Left ventricle myocardium inferior (tissue), 1 donor: ENCODE data around the gene UBL4A. TPM values are rescaled to one million over a fixed set of nuclear protein-coding genes. Genes with fewer than 3 reads are reported as not detected.

Source experiments
- DNase-seq: peaks from one replicate; pipeline ENCODE4 v3.0.0-alpha.2; 2020
- H3K27ac ChIP-seq: fragments of 200-600 bp; replicated peaks from 2 replicates; pipeline ENCODE4 v1.8.0; 2021
- H3K27me3 ChIP-seq: fragments of 200-600 bp; 2 replicates; pipeline ENCODE4 v1.8.0; 2021; ENCODE audit warnings: low read depth
- H3K36me3 ChIP-seq: fragments of 200-600 bp; 2 replicates; pipeline ENCODE4 v1.8.0; 2021
- H3K4me1 ChIP-seq: fragments of 200-600 bp; 2 replicates; pipeline ENCODE4 v1.8.0; 2021
- H3K4me3 ChIP-seq: fragments of 200-600 bp; 2 replicates; pipeline ENCODE4 v1.8.0; 2021; ENCODE audit warnings: mild to moderate bottlenecking, moderate library complexity
- H3K9me3 ChIP-seq: fragments of 200-600 bp; replicated peaks from 2 replicates; pipeline ENCODE4 v1.8.0; 2021
- CTCF ChIP-seq: fragments of 200-600 bp; IDR thresholded peaks from 2 replicates; pipeline ENCODE4 v1.8.0; 2021; ENCODE audit warnings: antibody characterized with exemption, mild to moderate bottlenecking, borderline replicate concordance
- intact Hi-C: fragments of 100-400 bp; cut with micrococcal nuclease; formaldehyde crosslinking; loops from one replicate; pipeline ENCODE4 v1.11.0; 2022
- long read RNA-seq: library from polyadenylated mRNA; unstranded; transcript quantifications from one replicate; pipeline ENCODE4 v2.0.0, GENCODE V29; 2021
- total RNA-seq: library from RNA; stranded (reverse); fragmentation: NEBNext Ultra II Directional; extraction: Animal tissue kit (Norgen Biotek cat#: 25700); gene quantifications from one replicate; pipeline ENCODE4 v1.2.1, GENCODE V29; 2021
- donor health status: DM: no; HTN: yes; CAD: no; lungs with severe emphysema.

Gene UBL4A
- 60.2 TPM for total RNA-seq
- long read RNA-seq, transcript UBL4A-205 (2 exons, 629 nt): minor isoform, 9 of 275 reads
- long read RNA-seq, transcript UBL4A-202 (4 exons, 2,382 nt): major isoform, 227 of 275 reads
- long read RNA-seq, partial matches to known transcripts: 1 of 275 reads
- long read RNA-seq, other reads (novel, unspliced or antisense): 37 of 275 reads

GRCh38 chrX:154486396-154487207, at the start of gene UBL4A:
TSS of gene UBL4A (minus strand) at chrX:154486615. CDS start at chrX:154486584, 31 bp downstream.
- Histone ChIP-seq H3K9me3 (no peaks in the 10 kb centered on the region), H3K27ac (peak within 1 kb of the TSS; percentile 96), H3K4me3 (peak within 1 kb of the TSS; percentile 78), H3K4me1 (peaks cover 54% of the 10 kb centered on the region), H3K27me3 (no peaks in the 10 kb centered on the region), H3K36me3 (peaks cover 8% of the 10 kb centered on the region)
- intact Hi-C loops: no loop called here
- TF ChIP-seq CTCF: peak; percentile 9
- DNase-seq: peak; percentile 64

GRCh38 chrX:154535892-154536291, 49.5 kb upstream of the UBL4A start:
- H3K36me3 ChIP-seq: peaks cover 5% of the 10 kb centered on the region
- TF ChIP-seq CTCF: no peak
- no peak overlapping the region for H3K4me3 ChIP-seq
- DNase-seq: no peak
- peaks cover 6% of the 10 kb centered on the region for H3K4me1 ChIP-seq
- H3K27me3 ChIP-seq: no peaks in the 10 kb centered on the region
- no peaks in the 10 kb centered on the region for H3K9me3 ChIP-seq
- no peak overlapping the region for H3K27ac ChIP-seq
- intact Hi-C loops: no loop called here

- peak; percentile 95 for TF ChIP-seq CTCF
- Histone ChIP-seq H3K27ac (peak overlapping the region; percentile 67), H3K4me3 (no peak overlapping the region), H3K36me3 (peaks cover 5% of the 10 kb centered on the region), H3K27me3 (no peaks in the 10 kb centered on the region), H3K9me3 (no peaks in the 10 kb centered on the region), H3K4me1 (peaks cover 6% of the 10 kb centered on the region)
- DNase-seq: peak; percentile 80
- intact Hi-C loops: no loop called here
Measured at GRCh38 chrX:154534526-154535322, 48.3 kb upstream of the UBL4A start.

GRCh38 chrX:154532690-154533089, 46.3 kb upstream of the UBL4A start:
- no peak for TF ChIP-seq CTCF
- Histone ChIP-seq H3K4me3 (no peak overlapping the region), H3K27me3 (no peaks in the 10 kb centered on the region), H3K4me1 (peaks cover 6% of the 10 kb centered on the region), H3K27ac (no peak overlapping the region), H3K9me3 (no peaks in the 10 kb centered on the region), H3K36me3 (peaks cover 5% of the 10 kb centered on the region)
- DNase-seq: no peak
- intact Hi-C loops: no loop called here

- intact Hi-C loops: no loop called here
- no peak overlapping the region for H3K27ac ChIP-seq
Measured at GRCh38 chrX:154531626-154532025, 45.2 kb upstream of the UBL4A start.

More at GRCh38 chrX:154531626-154532025, 45.2 kb upstream of the UBL4A start:
- Histone ChIP-seq H3K36me3 (peaks cover 5% of the 10 kb centered on the region), H3K4me3 (no peak overlapping the region), H3K9me3 (no peaks in the 10 kb centered on the region), H3K27me3 (no peaks in the 10 kb centered on the region), H3K4me1 (peaks cover 11% of the 10 kb centered on the region)
- DNase-seq: no peak
- TF ChIP-seq CTCF: no peak
